Measurements from ENCODE around the gene ZBTB20. TPM values are rescaled to one million over a fixed set of nuclear protein-coding genes. Genes with fewer than 3 reads are reported as not detected.

The ZBTB20 gene
- total and polyA plus RNA-seq, 2 donors (not counting 1 experiment from before 2014, with no cell fraction given): 4.0 to 22.5 TPM

GRCh38 chr3:114456742-114457141 is 690.3 kb downstream of the ZBTB20 start:
- H3K4me1 ChIP-seq (ENCODE audit: control insufficient read depth, extremely low read depth, insufficient read depth, low read length): no peaks in the 10 kb centered on the region
- no peak for DNase-seq (ENCODE audit: low read depth in 2 of 2)
- H3K79me2 ChIP-seq (ENCODE audit: control insufficient read depth, insufficient read depth, low read length): no peaks in the 10 kb centered on the region
- no peak overlapping the region for H3K4me2 ChIP-seq (ENCODE audit: extremely low read depth, insufficient read depth, low read length)
- no peak overlapping the region for H3K27ac ChIP-seq (ENCODE audit: insufficient read depth, low read length)
- no peaks in the 10 kb centered on the region for H3K36me3 ChIP-seq (ENCODE audit: control insufficient read depth, insufficient read depth, low read length)
- H3K4me3 ChIP-seq (replicated peaks in 1 of 4; ENCODE audit: control extremely low read depth in 1 of 4, insufficient read depth in 1 of 4, low read depth in 3 of 4, low read length in 4 of 4): no peak overlapping the region
- no peak for TF ChIP-seq CTCF (conservative IDR thresholded peaks at IDR 0.05 in 1 of 2, IDR thresholded peaks at IDR 0.05 in 1 of 2; ENCODE audit: low read depth in 1 of 2, low read length in 2 of 2)
- no peak for TF ChIP-seq EZH2 (IDR thresholded peaks at IDR 0.05; ENCODE audit: low read length, missing control alignments)
- no peak overlapping the region for H2AFZ ChIP-seq (ENCODE audit: low read length)
- no peaks in the 10 kb centered on the region for H4K20me1 ChIP-seq (ENCODE audit: control insufficient read depth, extremely low read depth, insufficient read depth, low read length)
- no peaks in the 10 kb centered on the region for H3K9me3 ChIP-seq (ENCODE audit: control insufficient read depth, insufficient read depth, low read depth, low read length)
- no peak overlapping the region for H3K9ac ChIP-seq (ENCODE audit: insufficient read depth, low read length)
- H3K27me3 ChIP-seq (ENCODE audit: control insufficient read depth, insufficient read depth, low read length): no peaks in the 10 kb centered on the region

GRCh38 chr3:114455432-114455831 is 691.7 kb downstream of the ZBTB20 start:
- Histone ChIP-seq H3K79me2 (ENCODE audit: control insufficient read depth, insufficient read depth, low read length) (no peaks in the 10 kb centered on the region), H3K36me3 (ENCODE audit: control insufficient read depth, insufficient read depth, low read length) (no peaks in the 10 kb centered on the region), H3K4me3 (replicated peaks in 1 of 4; ENCODE audit: control extremely low read depth in 1 of 4, insufficient read depth in 1 of 4, low read depth in 3 of 4, low read length in 4 of 4) (peak overlapping the region in 3 of 4 experiments; percentile 65 to 69 (median 65)), H3K4me1 (ENCODE audit: control insufficient read depth, extremely low read depth, insufficient read depth, low read length) (no peaks in the 10 kb centered on the region), H4K20me1 (ENCODE audit: control insufficient read depth, extremely low read depth, insufficient read depth, low read length) (no peaks in the 10 kb centered on the region), H2AFZ (ENCODE audit: low read length) (no peak overlapping the region), H3K27ac (ENCODE audit: insufficient read depth, low read length) (no peak overlapping the region), H3K9me3 (ENCODE audit: control insufficient read depth, insufficient read depth, low read depth, low read length) (no peaks in the 10 kb centered on the region), H3K27me3 (ENCODE audit: control insufficient read depth, insufficient read depth, low read length) (no peaks in the 10 kb centered on the region), H3K4me2 (ENCODE audit: extremely low read depth, insufficient read depth, low read length) (no peak overlapping the region), H3K9ac (ENCODE audit: insufficient read depth, low read length) (no peak overlapping the region)
- TF ChIP-seq CTCF (conservative IDR thresholded peaks at IDR 0.05 in 1 of 2, IDR thresholded peaks at IDR 0.05 in 1 of 2; ENCODE audit: low read depth in 1 of 2, low read length in 2 of 2): no peak
- no peak for TF ChIP-seq EZH2 (IDR thresholded peaks at IDR 0.05; ENCODE audit: low read length, missing control alignments)
- no peak for DNase-seq (ENCODE audit: low read depth in 2 of 2)

GRCh38 chr3:114454551-114455251 is 692.4 kb downstream of the ZBTB20 start:
- Histone ChIP-seq H3K9me3 (ENCODE audit: control insufficient read depth, insufficient read depth, low read depth, low read length) (no peaks in the 10 kb centered on the region), H2AFZ (ENCODE audit: low read length) (peak overlapping the region; percentile 21), H3K4me3 (replicated peaks in 1 of 4; ENCODE audit: control extremely low read depth in 1 of 4, insufficient read depth in 1 of 4, low read depth in 3 of 4, low read length in 4 of 4) (peak overlapping the region; percentile 56 to 69 (median 65)), H3K79me2 (ENCODE audit: control insufficient read depth, insufficient read depth, low read length) (no peaks in the 10 kb centered on the region), H3K36me3 (ENCODE audit: control insufficient read depth, insufficient read depth, low read length) (no peaks in the 10 kb centered on the region), H3K4me1 (ENCODE audit: control insufficient read depth, extremely low read depth, insufficient read depth, low read length) (no peaks in the 10 kb centered on the region), H3K27me3 (ENCODE audit: control insufficient read depth, insufficient read depth, low read length) (no peaks in the 10 kb centered on the region), H4K20me1 (ENCODE audit: control insufficient read depth, extremely low read depth, insufficient read depth, low read length) (no peaks in the 10 kb centered on the region), H3K4me2 (ENCODE audit: extremely low read depth, insufficient read depth, low read length) (peak overlapping the region; percentile 97), H3K9ac (ENCODE audit: insufficient read depth, low read length) (no peak overlapping the region), H3K27ac (ENCODE audit: insufficient read depth, low read length) (no peak overlapping the region)
- TF ChIP-seq CTCF (conservative IDR thresholded peaks at IDR 0.05 in 1 of 2, IDR thresholded peaks at IDR 0.05 in 1 of 2; ENCODE audit: low read depth in 1 of 2, low read length in 2 of 2): no peak
- no peak for TF ChIP-seq EZH2 (IDR thresholded peaks at IDR 0.05; ENCODE audit: low read length, missing control alignments)
- DNase-seq (ENCODE audit: low read depth in 2 of 2): peak; percentile 59 to 61
